IPS-11a (cell line): ENCODE measurements around the gene PRSS16.
"Not testable (repeated sequence)": the region's sequence is repeated elsewhere in the genome, so short reads cannot be mapped to it uniquely, and the experiment has no call there.

ENCODE experiments used
- H3K4me3 ChIP-seq: one replicate; pipeline ENCODE4 v1.5.1; 2013; ENCODE audit warnings: low read depth, low read length, control low read depth

PRSS16 gene, protein sequence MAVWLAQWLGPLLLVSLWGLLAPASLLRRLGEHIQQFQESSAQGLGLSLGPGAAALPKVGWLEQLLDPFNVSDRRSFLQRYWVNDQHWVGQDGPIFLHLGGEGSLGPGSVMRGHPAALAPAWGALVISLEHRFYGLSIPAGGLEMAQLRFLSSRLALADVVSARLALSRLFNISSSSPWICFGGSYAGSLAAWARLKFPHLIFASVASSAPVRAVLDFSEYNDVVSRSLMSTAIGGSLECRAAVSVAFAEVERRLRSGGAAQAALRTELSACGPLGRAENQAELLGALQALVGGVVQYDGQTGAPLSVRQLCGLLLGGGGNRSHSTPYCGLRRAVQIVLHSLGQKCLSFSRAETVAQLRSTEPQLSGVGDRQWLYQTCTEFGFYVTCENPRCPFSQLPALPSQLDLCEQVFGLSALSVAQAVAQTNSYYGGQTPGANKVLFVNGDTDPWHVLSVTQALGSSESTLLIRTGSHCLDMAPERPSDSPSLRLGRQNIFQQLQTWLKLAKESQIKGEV

GRCh38 chr6:27247133-27247836 lies at the start of gene PRSS16:
TSS of gene PRSS16 (plus strand) at chr6:27247701. CDS start at chr6:27247738, 37 bp downstream.
- H3K4me3 ChIP-seq: no peak within 1 kb of the TSS

GRCh38 chr6:27205375-27206278 lies 41.9 kb upstream of the PRSS16 start:
- peak overlapping the region; percentile 43 for H3K4me3 ChIP-seq

- no peak overlapping the region for H3K4me3 ChIP-seq
Observed at GRCh38 chr6:27206806-27207205, 40.7 kb upstream of the PRSS16 start.

DNA sequence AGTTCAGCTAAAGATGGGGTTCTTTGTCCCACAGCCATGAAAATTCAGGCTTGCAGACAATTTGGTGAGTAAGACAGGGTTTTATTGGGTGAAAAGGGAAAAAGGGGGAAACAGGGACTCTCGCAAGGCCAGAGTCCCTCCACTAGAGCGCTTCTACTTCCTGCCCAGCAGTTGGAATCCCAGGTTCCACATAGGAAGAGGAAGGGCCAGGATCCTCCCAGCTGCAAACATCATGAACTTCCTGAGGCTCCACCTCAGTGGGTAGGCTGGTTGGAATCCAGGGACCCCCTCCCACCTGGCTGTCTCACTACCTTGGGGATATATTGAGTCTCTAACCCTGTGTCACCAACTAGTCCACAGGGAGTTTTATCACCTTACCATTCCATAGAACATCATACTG lies 39.5 kb upstream of the PRSS16 start:
- no peak overlapping the region for H3K4me3 ChIP-seq

- H3K4me3 ChIP-seq: no peak overlapping the region
Observed at GRCh38 chr6:27209196-27209595, 38.3 kb upstream of the PRSS16 start.

DNA sequence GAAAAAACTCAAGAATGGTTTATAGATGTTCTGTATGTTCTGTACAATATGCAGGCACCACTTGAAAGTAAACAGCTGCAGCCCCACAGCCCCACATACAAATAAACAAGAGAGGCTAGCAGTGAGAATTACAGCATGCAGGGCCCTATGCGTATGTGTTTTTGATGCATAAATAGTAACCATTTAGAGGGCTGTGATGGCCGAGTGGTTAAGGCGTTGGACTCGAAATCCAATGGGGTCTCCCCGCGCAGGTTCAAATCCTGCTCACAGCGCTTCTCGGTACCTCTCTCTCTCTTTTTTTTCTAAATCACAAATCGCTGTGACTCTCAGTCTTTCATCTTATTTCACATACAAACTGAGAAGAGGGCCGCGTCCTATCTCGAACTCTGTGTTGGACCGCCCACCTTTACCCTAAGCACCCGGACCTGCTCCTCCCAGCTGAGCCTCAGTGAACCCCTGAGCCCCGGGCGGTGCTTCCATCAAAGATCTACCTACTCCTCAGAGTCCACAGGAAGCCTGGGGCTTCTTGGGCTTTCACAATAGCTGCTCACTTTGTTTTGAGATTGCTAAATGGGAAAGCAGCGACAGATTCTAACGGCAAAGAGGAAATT lies 37.7 kb upstream of the PRSS16 start:
- H3K4me3 ChIP-seq: no peak overlapping the region

GRCh38 chr6:27213091-27213517 lies 34.4 kb upstream of the PRSS16 start:
- H3K4me3 ChIP-seq: not testable (repeated sequence)

DNA sequence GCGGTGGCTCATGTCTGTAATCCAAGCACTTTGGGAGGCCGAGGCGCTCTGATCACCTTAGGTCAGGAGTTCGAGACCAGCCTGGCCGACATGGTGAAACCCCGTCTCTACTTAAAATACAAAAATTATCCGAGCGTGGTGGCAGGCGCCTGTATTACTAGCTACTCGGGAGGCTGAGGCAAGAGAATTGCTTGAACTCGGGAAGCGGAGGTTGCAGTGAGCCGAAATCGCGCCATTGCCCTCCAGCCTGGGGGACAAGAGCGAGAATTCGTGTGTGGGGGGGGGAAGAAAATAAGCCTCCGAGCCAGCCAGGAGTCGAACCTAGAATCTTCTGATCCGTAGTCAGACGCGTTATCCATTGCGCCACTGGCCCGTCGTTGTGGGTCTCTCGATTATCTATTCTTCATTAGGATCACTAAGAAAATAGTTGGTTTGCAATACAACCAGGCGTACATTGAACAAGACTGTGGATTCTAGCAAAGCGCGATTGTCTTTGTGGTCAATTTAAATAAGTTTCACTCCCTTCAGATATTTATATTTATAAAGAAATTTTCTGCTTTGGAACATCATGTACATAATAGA lies 33.9 kb upstream of the PRSS16 start:
- H3K4me3 ChIP-seq: peak overlapping the region; percentile 69

- H3K4me3 ChIP-seq: peak overlapping the region; percentile 69
Observed at GRCh38 chr6:27214126-27214601, 33.3 kb upstream of the PRSS16 start.

DNA sequence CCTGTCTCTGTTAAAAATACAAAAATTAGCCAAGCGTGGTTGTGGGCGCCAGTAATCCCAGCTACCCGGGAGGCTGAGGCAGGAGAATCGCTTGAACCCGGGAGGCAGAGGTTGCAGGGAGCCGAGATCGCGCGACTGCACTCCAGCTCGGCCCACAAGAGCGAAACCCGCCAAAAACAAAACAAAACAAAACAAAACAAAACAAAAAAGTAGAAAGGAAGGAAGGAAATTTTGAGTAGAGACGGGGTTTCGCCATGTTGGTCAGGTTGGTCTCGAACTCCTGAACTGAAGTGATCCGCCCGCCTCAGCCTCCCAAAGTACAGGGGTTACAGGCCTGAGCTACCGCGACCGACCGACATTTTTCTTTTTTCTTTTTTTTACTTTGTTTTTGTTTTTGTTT lies 30.6 kb upstream of the PRSS16 start:
- no peak overlapping the region for H3K4me3 ChIP-seq

DNA sequence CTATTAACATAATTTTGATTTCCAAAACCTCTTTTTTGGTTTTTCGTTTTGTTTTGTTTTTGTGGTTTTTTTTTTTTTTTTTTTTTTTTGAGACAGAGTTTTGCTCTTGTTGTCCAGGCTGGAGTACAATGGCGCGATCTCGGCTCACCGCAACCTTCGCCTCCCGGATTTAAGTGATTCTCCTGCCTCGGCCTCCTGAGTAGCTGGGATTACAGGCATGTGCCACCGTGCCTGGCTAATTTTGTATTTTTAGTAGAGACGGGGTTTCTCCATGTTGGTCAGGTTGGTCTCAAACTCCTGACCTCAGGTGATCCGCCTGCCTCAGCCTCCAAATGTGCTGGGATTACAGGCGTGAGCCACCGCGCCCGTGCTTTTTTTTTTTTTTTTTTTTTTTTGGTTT lies 24.5 kb upstream of the PRSS16 start:
- not testable (repeated sequence) for H3K4me3 ChIP-seq

GRCh38 chr6:27224729-27225128 lies 22.8 kb upstream of the PRSS16 start:
- no peak overlapping the region for H3K4me3 ChIP-seq

GRCh38 chr6:27228963-27229477 lies 18.5 kb upstream of the PRSS16 start:
- no peak overlapping the region for H3K4me3 ChIP-seq

- H3K4me3 ChIP-seq: peak overlapping the region; percentile 31
Observed at GRCh38 chr6:27230758-27231111, 16.8 kb upstream of the PRSS16 start.

DNA sequence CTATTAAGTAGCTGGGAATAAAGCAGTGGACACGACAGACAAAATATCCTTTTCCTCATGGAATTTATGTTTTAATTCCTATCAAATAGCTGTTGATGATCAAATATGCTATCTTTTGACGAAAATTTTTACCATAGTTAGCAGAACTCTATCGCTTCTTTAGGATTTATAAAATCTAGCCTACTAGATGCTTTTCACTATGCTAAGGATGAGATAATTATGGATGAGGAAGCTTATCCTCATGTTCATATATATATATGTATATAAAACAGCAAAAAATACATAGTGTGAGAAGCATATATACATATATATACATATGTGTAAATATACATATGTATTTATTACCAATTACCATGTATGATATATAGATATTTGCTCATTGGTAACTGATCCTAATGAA lies 12.9 kb upstream of the PRSS16 start:
- H3K4me3 ChIP-seq: peak overlapping the region; percentile 70

DNA sequence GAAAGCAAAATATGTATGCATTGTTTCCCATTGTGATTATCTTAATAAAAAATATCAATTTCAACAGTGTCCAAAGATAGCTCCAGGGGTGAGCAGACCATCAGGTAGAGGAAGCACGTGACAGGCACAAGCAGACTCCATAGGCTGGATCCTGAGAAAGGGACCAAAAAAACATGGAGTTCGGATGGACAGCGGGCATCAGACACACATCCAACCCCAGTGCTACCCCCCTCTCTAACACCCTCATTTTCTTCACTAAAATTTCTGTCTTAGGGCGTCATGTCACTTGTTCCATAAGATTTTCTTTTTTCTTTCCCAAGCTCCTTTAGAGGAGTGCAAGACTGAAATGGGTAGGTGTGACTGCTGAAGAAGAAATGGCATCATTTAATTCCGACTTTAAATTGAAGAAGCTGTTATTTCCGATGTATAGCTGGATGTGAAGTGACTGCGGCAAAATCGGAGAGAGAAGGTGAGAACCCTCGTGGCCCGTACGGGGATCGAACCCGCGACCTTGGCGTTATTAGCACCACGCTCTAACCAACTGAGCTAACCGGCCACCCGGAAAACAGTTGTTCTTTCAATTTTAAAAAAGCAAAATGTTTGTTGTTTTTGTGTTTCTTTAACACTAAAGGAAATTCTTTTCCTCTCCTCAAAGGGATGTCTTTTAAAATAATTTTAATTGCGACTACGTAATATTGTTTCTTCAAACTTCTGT lies 10.3 kb upstream of the PRSS16 start:
- H3K4me3 ChIP-seq: peak overlapping the region; percentile 47

- peak overlapping the region; percentile 47 for H3K4me3 ChIP-seq
Observed at GRCh38 chr6:27238010-27238983, 9.2 kb upstream of the PRSS16 start.

DNA sequence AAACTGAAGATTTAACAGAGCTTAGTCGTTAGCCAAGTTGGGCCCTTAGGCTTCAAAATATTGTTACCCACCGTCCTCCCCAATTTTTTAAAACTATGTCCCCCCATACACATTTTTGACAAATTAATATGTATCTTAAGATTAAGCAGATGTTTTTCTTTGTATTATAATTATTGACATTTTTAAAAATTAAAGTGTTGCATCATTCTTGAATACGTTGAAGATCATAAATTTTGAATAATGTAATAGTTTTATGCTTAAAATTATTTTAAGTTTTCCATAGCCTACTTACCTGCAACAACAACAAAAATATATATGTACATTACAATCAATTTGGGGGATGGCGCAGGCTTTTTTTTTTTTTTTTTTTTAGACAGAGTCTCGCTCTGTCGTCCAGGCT lies 8.2 kb upstream of the PRSS16 start:
- no peak overlapping the region for H3K4me3 ChIP-seq
